Activated T-helper 1 cell treated with anti-CD3 and anti-CD28 coated beads, Interleukin-12 subunit alpha, Interleukin-12 subunit beta, Interleukin-2, Interleukin-4 antibody, amounts not matched to agents 30 ng/mL and 10 ng/mL and 1 ng/mL, durations not matched to agents 14 hours and 24 hours and 36 hours (primary cell): ENCODE measurements around the gene MED12L. TPM values are rescaled to one million over a fixed set of nuclear protein-coding genes. Genes with fewer than 3 reads are reported as not detected.

Source experiments
- DNase-seq: peaks from one replicate; pipeline ENCODE4 v3.0.0; 2021; ENCODE audit warnings: low spot score
- H3K27ac Mint-ChIP-seq: one replicate; pipeline ENCODE4 v1.8.0; 2021; ENCODE audit warnings: mild to moderate bottlenecking, mixed read lengths
- H3K27me3 Mint-ChIP-seq: one replicate; pipeline ENCODE4 v1.8.0; 2022; ENCODE audit warnings: mild to moderate bottlenecking, moderate library complexity, mixed read lengths; ENCODE audit not compliant: insufficient read depth
- H3K36me3 Mint-ChIP-seq: one replicate; pipeline ENCODE4 v1.8.0; 2021; ENCODE audit warnings: low read depth, mixed read lengths
- H3K4me1 Mint-ChIP-seq: one replicate; pipeline ENCODE4 v1.8.0; 2021; ENCODE audit warnings: low read depth, mixed read lengths
- H3K4me3 Mint-ChIP-seq: one replicate; pipeline ENCODE4 v1.8.0; 2021; ENCODE audit warnings: mild to moderate bottlenecking, moderate library complexity, mixed read lengths
- H3K9me3 Mint-ChIP-seq: one replicate; pipeline ENCODE4 v1.8.0; 2021; ENCODE audit warnings: mixed read lengths
- intact Hi-C: fragments of 100-400 bp; cut with micrococcal nuclease; formaldehyde crosslinking; loops from one replicate; pipeline ENCODE4 v1.15.1; 2024
- total RNA-seq: library from RNA; stranded (reverse); gene quantifications from 2 replicates; pipeline ENCODE4 v1.2.3, GENCODE V29; 2022

MED12L gene
- total RNA-seq, 1 donor from 2014 or later: 5.1 TPM

- Mint-ChIP-seq H3K36me3 (no peaks in the 10 kb centered on the region), H3K27me3 (peaks cover 2% of the 10 kb centered on the region), H3K4me1 (no peaks in the 10 kb centered on the region), H3K27ac (no peak overlapping the region), H3K9me3 (no peaks in the 10 kb centered on the region), H3K4me3 (no peak overlapping the region)
- no peak for DNase-seq
- intact Hi-C loops: no loop called here
These were observed 347.3 kb downstream of the MED12L start for GRCh38 chr3:151432616-151433372.

- H3K4me3 Mint-ChIP-seq: no peak overlapping the region
- H3K36me3 Mint-ChIP-seq: no peaks in the 10 kb centered on the region
- DNase-seq: no peak
- no peaks in the 10 kb centered on the region for H3K9me3 Mint-ChIP-seq
- intact Hi-C loops: no loop called here
- no peaks in the 10 kb centered on the region for H3K27me3 Mint-ChIP-seq
- no peaks in the 10 kb centered on the region for H3K4me1 Mint-ChIP-seq
- no peak overlapping the region for H3K27ac Mint-ChIP-seq
These were observed 348.9 kb downstream of the MED12L start for GRCh38 chr3:151434151-151434890.

- Mint-ChIP-seq H3K4me3 (no peak overlapping the region), H3K9me3 (no peaks in the 10 kb centered on the region), H3K27ac (no peak overlapping the region), H3K4me1 (no peaks in the 10 kb centered on the region), H3K27me3 (peaks cover 3% of the 10 kb centered on the region), H3K36me3 (no peaks in the 10 kb centered on the region)
- intact Hi-C loops: no loop called here
- no peak for DNase-seq
These were observed 351.4 kb downstream of the MED12L start for GRCh38 chr3:151436675-151437446.

- Mint-ChIP-seq H3K9me3 (no peaks in the 10 kb centered on the region), H3K4me1 (no peaks in the 10 kb centered on the region), H3K27ac (no peak overlapping the region), H3K4me3 (no peak overlapping the region), H3K36me3 (no peaks in the 10 kb centered on the region), H3K27me3 (peaks cover 3% of the 10 kb centered on the region)
- intact Hi-C loops: no loop called here
- no peak for DNase-seq
These were observed 352.4 kb downstream of the MED12L start for GRCh38 chr3:151437906-151438305.

- Mint-ChIP-seq H3K27ac (no peak overlapping the region), H3K9me3 (no peaks in the 10 kb centered on the region), H3K27me3 (peaks cover 3% of the 10 kb centered on the region), H3K4me3 (no peak overlapping the region), H3K36me3 (no peaks in the 10 kb centered on the region), H3K4me1 (no peaks in the 10 kb centered on the region)
- intact Hi-C loops: loop anchor here (1.0 kb wide), 3 partner anchors 400 to 1085 kb away; no protein-coding TSS in a partner anchor
- DNase-seq: no peak
These were observed 354.2 kb downstream of the MED12L start for GRCh38 chr3:151439652-151440125.

- H3K4me1 Mint-ChIP-seq: no peaks in the 10 kb centered on the region
- no peaks in the 10 kb centered on the region for H3K36me3 Mint-ChIP-seq
- H3K4me3 Mint-ChIP-seq: no peak overlapping the region
- intact Hi-C loops: no loop called here
- H3K27me3 Mint-ChIP-seq: peaks cover 4% of the 10 kb centered on the region
- H3K27ac Mint-ChIP-seq: no peak overlapping the region
- no peak for DNase-seq
- H3K9me3 Mint-ChIP-seq: no peaks in the 10 kb centered on the region
These were observed 355.5 kb downstream of the MED12L start for GRCh38 chr3:151440940-151441339.

GRCh38 chr3:151443583-151443982, 358.1 kb downstream of the MED12L start:
- intact Hi-C loops: no loop called here

GRCh38 chr3:151445273-151446001, 360.0 kb downstream of the MED12L start:
- H3K4me1 Mint-ChIP-seq: no peaks in the 10 kb centered on the region
- H3K36me3 Mint-ChIP-seq: no peaks in the 10 kb centered on the region
- H3K27me3 Mint-ChIP-seq: peaks cover 6% of the 10 kb centered on the region
- H3K9me3 Mint-ChIP-seq: no peaks in the 10 kb centered on the region
- DNase-seq: no peak
- intact Hi-C loops: no loop called here
- H3K27ac Mint-ChIP-seq: no peak overlapping the region
- no peak overlapping the region for H3K4me3 Mint-ChIP-seq

More at GRCh38 chr3:151443583-151443982, 358.1 kb downstream of the MED12L start:
- no peak overlapping the region for H3K27ac Mint-ChIP-seq
- no peak for DNase-seq
- no peaks in the 10 kb centered on the region for H3K9me3 Mint-ChIP-seq
- no peaks in the 10 kb centered on the region for H3K36me3 Mint-ChIP-seq
- H3K4me1 Mint-ChIP-seq: no peaks in the 10 kb centered on the region
- H3K4me3 Mint-ChIP-seq: no peak overlapping the region
- peaks cover 4% of the 10 kb centered on the region for H3K27me3 Mint-ChIP-seq

- Mint-ChIP-seq H3K27ac (no peak overlapping the region), H3K9me3 (no peaks in the 10 kb centered on the region), H3K36me3 (no peaks in the 10 kb centered on the region), H3K4me3 (no peak overlapping the region), H3K27me3 (peaks cover 4% of the 10 kb centered on the region), H3K4me1 (no peaks in the 10 kb centered on the region)
- DNase-seq: no peak
- intact Hi-C loops: no loop called here
These were observed 360.5 kb downstream of the MED12L start for GRCh38 chr3:151446002-151446340.

GRCh38 chr3:151452368-151452767, 366.9 kb downstream of the MED12L start:
- H3K27ac Mint-ChIP-seq: no peak overlapping the region
- DNase-seq: no peak
- no peaks in the 10 kb centered on the region for H3K36me3 Mint-ChIP-seq
- intact Hi-C loops: no loop called here
- H3K4me3 Mint-ChIP-seq: no peak overlapping the region
- H3K9me3 Mint-ChIP-seq: no peaks in the 10 kb centered on the region
- H3K4me1 Mint-ChIP-seq: no peaks in the 10 kb centered on the region
- peaks cover 10% of the 10 kb centered on the region for H3K27me3 Mint-ChIP-seq

GRCh38 chr3:151452841-151453240, 367.4 kb downstream of the MED12L start:
- Mint-ChIP-seq H3K9me3 (no peaks in the 10 kb centered on the region), H3K4me1 (no peaks in the 10 kb centered on the region), H3K4me3 (no peak overlapping the region), H3K27me3 (peaks cover 12% of the 10 kb centered on the region), H3K36me3 (no peaks in the 10 kb centered on the region), H3K27ac (no peak overlapping the region)
- intact Hi-C loops: no loop called here
- DNase-seq: no peak

- H3K27ac Mint-ChIP-seq: no peak overlapping the region
- no peak for DNase-seq
These were observed 370.6 kb downstream of the MED12L start for GRCh38 chr3:151456065-151456464.

More at GRCh38 chr3:151456065-151456464, 370.6 kb downstream of the MED12L start:
- intact Hi-C loops: no loop called here
- H3K9me3 Mint-ChIP-seq: no peaks in the 10 kb centered on the region
- H3K4me1 Mint-ChIP-seq: no peaks in the 10 kb centered on the region
- H3K36me3 Mint-ChIP-seq: no peaks in the 10 kb centered on the region
- H3K4me3 Mint-ChIP-seq: no peak overlapping the region
- peaks cover 17% of the 10 kb centered on the region for H3K27me3 Mint-ChIP-seq
